Natural killer cell (primary cell): Measurements from ENCODE around the gene CLDN4. TPM values are rescaled to one million over a fixed set of nuclear protein-coding genes. Genes with fewer than 3 reads are reported as not detected.

Experiments used
- ATAC-seq, 3 donors: fragments of 150-1000 bp in 2 of 3; fragments of 200-7000 bp in 1 of 3; cut with Tn5 transposase; 1 replicate in 1 of 3; 2 replicates in 2 of 3; pipeline ENCODE4 v1.10.0; 2021; ENCODE audit warnings: mild to moderate bottlenecking in 2 of 3, moderate library complexity in 2 of 3
- DNase-seq, 2 donors: peaks; one replicate each; pipeline versions ENCODE4 v3.0.0 to v3.0.0-alpha.2; 2013 to 2021; ENCODE audit warnings: mixed read lengths in 1 of 2
- H3K27ac ChIP-seq: one replicate; pipeline ENCODE4 v1.5.1; 2013; ENCODE audit warnings: mild to moderate bottlenecking, low read length
- H3K27me3 ChIP-seq: one replicate; pipeline ENCODE4 v1.6.1; 2013; ENCODE audit warnings: low read length; ENCODE audit not compliant: control insufficient read depth, insufficient read depth
- H3K36me3 ChIP-seq: one replicate; pipeline ENCODE4 v1.6.1; 2013; ENCODE audit warnings: low read length; ENCODE audit not compliant: control insufficient read depth, insufficient read depth
- H3K4me1 ChIP-seq: one replicate; pipeline ENCODE4 v1.6.1; 2013; ENCODE audit warnings: low read length; ENCODE audit not compliant: control insufficient read depth, insufficient read depth
- H3K4me3 ChIP-seq: one replicate; pipeline ENCODE4 v1.5.1; 2013; ENCODE audit warnings: low read length
- H3K9me3 ChIP-seq: one replicate; pipeline ENCODE4 v1.6.1; 2013; ENCODE audit warnings: low read length; ENCODE audit not compliant: control insufficient read depth, insufficient read depth
- H3K27ac Mint-ChIP-seq, 2 donors: one replicate each; pipeline ENCODE4 v1.8.0; 2022; ENCODE audit warnings: mild to moderate bottlenecking in 2 of 2, mixed read lengths in 2 of 2, moderate library complexity in 1 of 2
- H3K27me3 Mint-ChIP-seq, 2 donors: one replicate each; pipeline ENCODE4 v1.8.0; 2022; ENCODE audit warnings: low read depth in 2 of 2, mixed read lengths in 2 of 2
- H3K36me3 Mint-ChIP-seq: one replicate; pipeline ENCODE4 v1.8.0; 2022; ENCODE audit warnings: mixed read lengths
- H3K4me1 Mint-ChIP-seq, 2 donors: one replicate each; pipeline ENCODE4 v1.8.0; 2022; ENCODE audit warnings: mixed read lengths in 2 of 2
- H3K4me3 Mint-ChIP-seq: one replicate; pipeline ENCODE4 v1.8.0; 2022; ENCODE audit warnings: mild to moderate bottlenecking, moderate library complexity, mixed read lengths
- H3K9me3 Mint-ChIP-seq, 2 donors: one replicate each; pipeline ENCODE4 v1.8.0; 2022; ENCODE audit warnings: mixed read lengths in 2 of 2
- WGBS: methylation state at CpG from one replicate; pipeline ENCODE4 v1.1.7; 2013; ENCODE audit warnings: missing lambda C conversion rate; ENCODE audit not compliant: insufficient coverage; 5-methylcytosine and 5-hydroxymethylcytosine counted together
- intact Hi-C: fragments of 100-400 bp; cut with micrococcal nuclease; formaldehyde crosslinking; loops from one replicate; pipeline ENCODE4 v1.14.2; 2022
- total RNA-seq, 4 donors: library from RNA; stranded (reverse); fragments of 120-200 nt in 1 of 4; gene quantifications; one replicate each; pipeline versions ENCODE4 v1.2.3 to v1.2.4, GENCODE V29; 2013 to 2022
- TF ChIP-seq, protein P1 (sequence below): fragments of 200-600 bp; IDR thresholded peaks from one replicate; pipeline ENCODE4 v1.8.0; 2022; ENCODE audit warnings: antibody characterized with exemption

The CLDN4 gene
- total RNA-seq, 3 donors from 2014 or later (not counting 1 experiment from before 2014, with no cell fraction given) = 0.09 to 0.30 (median 0.20) TPM

DNA sequence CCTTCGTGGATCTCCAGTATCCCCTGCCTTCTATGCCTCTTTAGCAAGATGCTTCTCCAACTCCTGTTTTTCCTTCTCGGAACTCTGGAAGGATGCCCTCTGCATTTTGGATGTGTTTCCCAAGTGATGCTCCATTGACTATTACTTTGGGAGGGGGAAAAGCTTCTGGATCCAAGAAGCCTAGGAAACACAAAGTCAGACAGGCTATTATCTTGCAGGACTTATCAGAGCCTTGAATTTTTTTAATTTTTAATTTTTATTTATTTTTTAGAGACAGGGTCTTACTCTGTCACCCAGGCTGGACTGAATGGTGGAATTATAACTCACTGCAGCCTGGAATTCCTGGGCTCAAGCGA, 51.2 kb downstream of the CLDN4 start:
- H3K9me3 Mint-ChIP-seq = no peaks in the 10 kb centered on the region
- Histone ChIP-seq H3K9me3 (no peaks in the 10 kb centered on the region), H3K4me1 (no peaks in the 10 kb centered on the region), H3K4me3 (no peak overlapping the region), H3K36me3 (no peaks in the 10 kb centered on the region), H3K27ac (no peak overlapping the region), H3K27me3 (peaks cover 3% of the 10 kb centered on the region)
- H3K36me3 Mint-ChIP-seq = no peaks in the 10 kb centered on the region
- DNase-seq = no peak
- no peak for ATAC-seq
- H3K27ac Mint-ChIP-seq = no peak overlapping the region
- no peak overlapping the region for H3K4me3 Mint-ChIP-seq
- H3K4me1 Mint-ChIP-seq = peaks cover 0 to 5% of the 10 kb centered on the region in 2 donors
- intact Hi-C loops = no loop called here
- TF ChIP-seq, protein P1, sequence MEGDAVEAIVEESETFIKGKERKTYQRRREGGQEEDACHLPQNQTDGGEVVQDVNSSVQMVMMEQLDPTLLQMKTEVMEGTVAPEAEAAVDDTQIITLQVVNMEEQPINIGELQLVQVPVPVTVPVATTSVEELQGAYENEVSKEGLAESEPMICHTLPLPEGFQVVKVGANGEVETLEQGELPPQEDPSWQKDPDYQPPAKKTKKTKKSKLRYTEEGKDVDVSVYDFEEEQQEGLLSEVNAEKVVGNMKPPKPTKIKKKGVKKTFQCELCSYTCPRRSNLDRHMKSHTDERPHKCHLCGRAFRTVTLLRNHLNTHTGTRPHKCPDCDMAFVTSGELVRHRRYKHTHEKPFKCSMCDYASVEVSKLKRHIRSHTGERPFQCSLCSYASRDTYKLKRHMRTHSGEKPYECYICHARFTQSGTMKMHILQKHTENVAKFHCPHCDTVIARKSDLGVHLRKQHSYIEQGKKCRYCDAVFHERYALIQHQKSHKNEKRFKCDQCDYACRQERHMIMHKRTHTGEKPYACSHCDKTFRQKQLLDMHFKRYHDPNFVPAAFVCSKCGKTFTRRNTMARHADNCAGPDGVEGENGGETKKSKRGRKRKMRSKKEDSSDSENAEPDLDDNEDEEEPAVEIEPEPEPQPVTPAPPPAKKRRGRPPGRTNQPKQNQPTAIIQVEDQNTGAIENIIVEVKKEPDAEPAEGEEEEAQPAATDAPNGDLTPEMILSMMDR = no peak
- peaks cover 13 to 15% of the 10 kb centered on the region in 2 donors for H3K27me3 Mint-ChIP-seq
- WGBS = 84% methylated on average over 2 of the region's 3 CpGs

Other genes with a start within 250 kb of the CLDN4 start
- gene MLXIPL, start 206.5 kb upstream of the CLDN4 start, total RNA-seq = not detected
- under 1 TPM; 0.40 to 0.83 (median 0.48) TPM for gene VPS37D, start 163.2 kb upstream of the CLDN4 start, total RNA-seq
- 1 to 10 TPM; 8.7 to 9.9 (median 9.3) TPM for gene DNAJC30, start 147.5 kb upstream of the CLDN4 start, total RNA-seq
- gene BUD23, start 147.4 kb upstream of the CLDN4 start, total RNA-seq = 100 to 1,000 TPM in 1 of 3 donors, 10 to 100 TPM in 2; 93.1 to 101 (median 94.2) TPM
- 10 to 100 TPM; 13.2 to 20.4 (median 14.7) TPM for gene STX1A, start 111.3 kb upstream of the CLDN4 start, total RNA-seq
- gene ABHD11, start 92.2 kb upstream of the CLDN4 start, total RNA-seq = 10 to 100 TPM; 14.7 to 23.7 (median 20.0) TPM
- gene CLDN3, start 60.7 kb upstream of the CLDN4 start, total RNA-seq = not detected
- 1 to 10 TPM in 1 of 3 donors, not detected in 2; 1.2 TPM for gene METTL27, start 11.5 kb downstream of the CLDN4 start, total RNA-seq
- not detected for gene TMEM270, start 30.2 kb downstream of the CLDN4 start, total RNA-seq
- under 1 TPM in 1 of 3 donors, not detected in 2; 0.75 TPM for gene ELN, start 197.2 kb downstream of the CLDN4 start, total RNA-seq